ENCODE results near the gene TJAP1. TPM values are rescaled to one million over a fixed set of nuclear protein-coding genes. Genes with fewer than 3 reads are reported as not detected.
A peak's percentile ranks its signal among the peaks of the same experiment; 100 is the strongest.

The TJAP1 gene
- total RNA-seq, 1 donor from 2014 or later = 38.7 TPM

DNA sequence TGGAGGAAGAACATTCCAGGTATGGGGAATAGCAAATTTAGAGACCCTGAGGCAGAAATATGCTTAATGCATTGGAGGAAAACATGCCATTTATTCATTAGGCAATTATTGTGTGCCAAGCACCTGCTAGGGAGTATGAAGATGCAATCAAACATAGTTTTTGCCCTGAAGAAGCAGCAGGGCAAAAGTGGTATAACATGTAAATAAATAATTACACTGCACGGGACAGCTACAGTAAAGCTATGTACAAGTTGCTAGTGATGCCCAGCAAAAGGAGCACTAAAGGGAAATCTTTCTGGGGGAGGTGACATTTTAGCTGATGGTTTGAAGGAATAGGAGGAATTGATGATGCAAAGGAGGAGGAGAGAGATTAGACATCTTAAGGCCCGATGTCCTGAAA is 624 bp upstream of the TJAP1 start:
- peaks cover under 1% of the 10 kb centered on the region for H3K27me3 Mint-ChIP-seq (ENCODE audit: unreplicated experiment)
- H3K4me1 Mint-ChIP-seq (ENCODE audit: unreplicated experiment) = peaks cover 31% of the 10 kb centered on the region
- TF ChIP-seq, protein P1, sequence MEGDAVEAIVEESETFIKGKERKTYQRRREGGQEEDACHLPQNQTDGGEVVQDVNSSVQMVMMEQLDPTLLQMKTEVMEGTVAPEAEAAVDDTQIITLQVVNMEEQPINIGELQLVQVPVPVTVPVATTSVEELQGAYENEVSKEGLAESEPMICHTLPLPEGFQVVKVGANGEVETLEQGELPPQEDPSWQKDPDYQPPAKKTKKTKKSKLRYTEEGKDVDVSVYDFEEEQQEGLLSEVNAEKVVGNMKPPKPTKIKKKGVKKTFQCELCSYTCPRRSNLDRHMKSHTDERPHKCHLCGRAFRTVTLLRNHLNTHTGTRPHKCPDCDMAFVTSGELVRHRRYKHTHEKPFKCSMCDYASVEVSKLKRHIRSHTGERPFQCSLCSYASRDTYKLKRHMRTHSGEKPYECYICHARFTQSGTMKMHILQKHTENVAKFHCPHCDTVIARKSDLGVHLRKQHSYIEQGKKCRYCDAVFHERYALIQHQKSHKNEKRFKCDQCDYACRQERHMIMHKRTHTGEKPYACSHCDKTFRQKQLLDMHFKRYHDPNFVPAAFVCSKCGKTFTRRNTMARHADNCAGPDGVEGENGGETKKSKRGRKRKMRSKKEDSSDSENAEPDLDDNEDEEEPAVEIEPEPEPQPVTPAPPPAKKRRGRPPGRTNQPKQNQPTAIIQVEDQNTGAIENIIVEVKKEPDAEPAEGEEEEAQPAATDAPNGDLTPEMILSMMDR (IDR thresholded peaks at IDR 0.05) = no peak
- H3K9me3 Mint-ChIP-seq (ENCODE audit: unreplicated experiment) = no peaks in the 10 kb centered on the region
- DNase-seq (ENCODE audit: extremely low spot score, unreplicated experiment) = no peak
- peak overlapping the region; percentile 96 for H3K27ac Mint-ChIP-seq (ENCODE audit: unreplicated experiment)
- no peaks in the 10 kb centered on the region for H3K36me3 Mint-ChIP-seq (ENCODE audit: unreplicated experiment)
- H3K4me3 Mint-ChIP-seq (ENCODE audit: unreplicated experiment) = peak overlapping the region; percentile 94

- Mint-ChIP-seq H3K36me3 (ENCODE audit: unreplicated experiment) (no peaks in the 10 kb centered on the region), H3K9me3 (ENCODE audit: unreplicated experiment) (no peaks in the 10 kb centered on the region), H3K27ac (ENCODE audit: unreplicated experiment) (peak overlapping the region; percentile 96), H3K4me3 (ENCODE audit: unreplicated experiment) (peak overlapping the region; percentile 94), H3K4me1 (ENCODE audit: unreplicated experiment) (peaks cover 35% of the 10 kb centered on the region), H3K27me3 (ENCODE audit: unreplicated experiment) (no peaks in the 10 kb centered on the region)
- no peak for DNase-seq (ENCODE audit: extremely low spot score, unreplicated experiment)
- TF ChIP-seq, protein P1 (IDR thresholded peaks at IDR 0.05) = no peak
Observed at GRCh38 chr6:43478008-43478372, 620 bp downstream of the TJAP1 start.

- Mint-ChIP-seq H3K4me1 (ENCODE audit: unreplicated experiment) (peaks cover 35% of the 10 kb centered on the region), H3K9me3 (ENCODE audit: unreplicated experiment) (no peaks in the 10 kb centered on the region), H3K36me3 (ENCODE audit: unreplicated experiment) (no peaks in the 10 kb centered on the region), H3K27me3 (ENCODE audit: unreplicated experiment) (no peaks in the 10 kb centered on the region), H3K4me3 (ENCODE audit: unreplicated experiment) (no peak overlapping the region), H3K27ac (ENCODE audit: unreplicated experiment) (no peak overlapping the region)
- TF ChIP-seq, protein P1 (IDR thresholded peaks at IDR 0.05) = no peak
- DNase-seq (ENCODE audit: extremely low spot score, unreplicated experiment) = no peak
Observed at GRCh38 chr6:43481075-43481474, 3.7 kb downstream of the TJAP1 start.

GRCh38 chr6:43481591-43482236 is 4.3 kb downstream of the TJAP1 start:
- Mint-ChIP-seq H3K27ac (ENCODE audit: unreplicated experiment) (no peak overlapping the region), H3K4me3 (ENCODE audit: unreplicated experiment) (no peak overlapping the region), H3K9me3 (ENCODE audit: unreplicated experiment) (no peaks in the 10 kb centered on the region), H3K27me3 (ENCODE audit: unreplicated experiment) (no peaks in the 10 kb centered on the region), H3K4me1 (ENCODE audit: unreplicated experiment) (peaks cover 34% of the 10 kb centered on the region), H3K36me3 (ENCODE audit: unreplicated experiment) (no peaks in the 10 kb centered on the region)
- no peak for DNase-seq (ENCODE audit: extremely low spot score, unreplicated experiment)
- TF ChIP-seq, protein P1 (IDR thresholded peaks at IDR 0.05) = no peak

- no peak for DNase-seq (ENCODE audit: extremely low spot score, unreplicated experiment)
- Mint-ChIP-seq H3K4me3 (ENCODE audit: unreplicated experiment) (no peak overlapping the region), H3K27ac (ENCODE audit: unreplicated experiment) (peak overlapping the region; percentile 42), H3K4me1 (ENCODE audit: unreplicated experiment) (peaks cover 42% of the 10 kb centered on the region), H3K36me3 (ENCODE audit: unreplicated experiment) (peaks cover 2% of the 10 kb centered on the region), H3K9me3 (ENCODE audit: unreplicated experiment) (no peaks in the 10 kb centered on the region), H3K27me3 (ENCODE audit: unreplicated experiment) (no peaks in the 10 kb centered on the region)
- TF ChIP-seq, protein P1 (IDR thresholded peaks at IDR 0.05) = no peak
Observed at GRCh38 chr6:43488667-43489276, 11.4 kb downstream of the TJAP1 start.

Data from osteocyte (in vitro differentiated cells).